GM12878 (cell line): ENCODE results near the gene C19orf12. TPM values are rescaled to one million over a fixed set of nuclear protein-coding genes. Genes with fewer than 3 reads are reported as not detected.

Source experiments
- ATAC-seq: fragments of 200-7000 bp; cut with Tn5 transposase; 3 replicates; pipeline ENCODE4 v1.9.1; 2020; ENCODE audit warnings: mild to moderate bottlenecking, moderate library complexity
- BruUV-seq: library from RNA; stranded (reverse); fragments of 400-500 nt; replicated peaks from 2 replicates; lab custom pipeline; 2021; lab: Mats Ljungman, UMichigan
- CTCF ChIA-PET: fragments of 300-600 bp; sonication (Branson Sonifier 250); formaldehyde crosslinking; extraction: SDS; loops from one replicate; lab custom pipeline; 2021; ENCODE audit warnings: inconsistent platforms; lab: Yijun Ruan, JAX
- POLR2A ChIA-PET: fragments of 350-600 bp; formaldehyde crosslinking; extraction: SDS; loops from one replicate; lab custom pipeline; 2021; ENCODE audit warnings: inconsistent platforms; lab: Charles Lee
- RAD21 ChIA-PET: fragments of 300-600 bp; sonication (Branson Sonifier 250); formaldehyde crosslinking; loops from one replicate; lab custom pipeline; 2023; ENCODE audit warnings: antibody characterized with exemption; ENCODE audit not compliant: unreplicated experiment; lab: Charles Lee
- SMC1A ChIA-PET: fragments of 300-600 bp; sonication (Branson Sonifier 250); formaldehyde crosslinking; loops from one replicate; lab custom pipeline; 2023; ENCODE audit not compliant: unreplicated experiment, uncharacterized antibody; lab: Charles Lee
- DNase-seq: peaks from one replicate; pipeline ENCODE4 v3.0.0-alpha.2; 2011; ENCODE audit warnings: low read depth, low spot score
- FAIRE-seq: peaks from 3 replicates; lab custom pipeline; 2011; peaks lifted over from hg19 to GRCh38; lab: Jason Lieb, UNC
- H2AFZ ChIP-seq: 2 replicates; pipeline ENCODE4 v1.6.0; 2011; ENCODE audit warnings: low read depth, low read length, control low read depth; ENCODE audit not compliant: control insufficient read depth
- H3K27ac ChIP-seq: 2 replicates; pipeline ENCODE4 v1.5.1; 2011; ENCODE audit warnings: control low read depth; ENCODE audit not compliant: control insufficient read depth, insufficient read depth
- H3K27me3 ChIP-seq, 2 experiments: replicated peaks in 1 of 2; 2 replicates each; pipeline versions ENCODE4 v1.6.0 to v1.6.1; 2011; ENCODE audit warnings: low read length in 1 of 2; ENCODE audit not compliant: control insufficient read depth in 2 of 2, insufficient read depth in 2 of 2
- H3K36me3 ChIP-seq, 2 experiments: 2 replicates each; pipeline ENCODE4 v1.5.1; 2011; ENCODE audit warnings: low read length in 1 of 2; ENCODE audit not compliant: control insufficient read depth in 2 of 2, insufficient read depth in 2 of 2
- H3K4me1 ChIP-seq: 2 replicates; pipeline ENCODE4 v1.6.1; 2011; ENCODE audit warnings: mild to moderate bottlenecking, low read length, moderate library complexity, mixed read lengths; ENCODE audit not compliant: control insufficient read depth, insufficient read depth
- H3K4me2 ChIP-seq: 2 replicates; pipeline ENCODE4 v1.6.0; 2011; ENCODE audit warnings: control low read depth; ENCODE audit not compliant: control insufficient read depth, insufficient read depth
- H3K4me3 ChIP-seq: fragments of 200-600 bp; sonication (generic); 2 replicates; pipeline ENCODE4 v1.5.1; 2016
- H3K79me2 ChIP-seq: 2 replicates; pipeline ENCODE4 v1.6.0; 2011; ENCODE audit warnings: low read length; ENCODE audit not compliant: control insufficient read depth, insufficient read depth
- H3K9ac ChIP-seq: 2 replicates; pipeline ENCODE4 v1.8.0; 2011; ENCODE audit warnings: low read length, control low read depth, mixed read lengths; ENCODE audit not compliant: control insufficient read depth, insufficient read depth
- H3K9me3 ChIP-seq: replicated peaks from 3 replicates; pipeline ENCODE4 v1.5.1; 2011; ENCODE audit warnings: mild to moderate bottlenecking, low read length; ENCODE audit not compliant: control insufficient read depth, insufficient read depth
- H4K20me1 ChIP-seq: 2 replicates; pipeline ENCODE4 v1.6.0; 2011; ENCODE audit not compliant: control insufficient read depth, insufficient read depth
- EP300 ChIP-seq, 2 experiments: fragments of 150-350 bp in 1 of 2; IDR thresholded peaks; 2 replicates each; pipeline ENCODE4 v1.6.1; 2011 to 2012; ENCODE audit warnings: low read depth in 2 of 2, low read length in 2 of 2, borderline replicate concordance in 1 of 2, improper control_type of control experiment in 1 of 2, inconsistent platforms in 1 of 2; ENCODE audit not compliant: control insufficient read depth in 1 of 2
- FOS ChIP-seq: IDR thresholded peaks from 3 replicates; pipeline ENCODE4 v1.6.1; 2011; ENCODE audit warnings: borderline replicate concordance; ENCODE audit not compliant: insufficient read length; ENCODE audit errors: extremely low read depth
- HCFC1 ChIP-seq: fragments of 150-350 bp; IDR thresholded peaks from 2 replicates; pipeline ENCODE4 v1.6.1; 2014; ENCODE audit warnings: low read length
- YY1 ChIP-seq: IDR thresholded peaks from 2 replicates; pipeline ENCODE4 v1.6.1; 2011; ENCODE audit warnings: low read depth, mild to moderate bottlenecking, low read length
- ZBED1 ChIP-seq: IDR thresholded peaks from 2 replicates; pipeline ENCODE4 v1.6.1; 2016; ENCODE audit warnings: borderline replicate concordance
- WGBS: methylation state at CpG from one replicate; pipeline ENCODE4 v1.1.6; 2016; ENCODE audit warnings: low lambda C conversion rate; ENCODE audit not compliant: insufficient replicate concordance, insufficient coverage; ENCODE audit errors: missing lambda C conversion rate; 5-methylcytosine and 5-hydroxymethylcytosine counted together
- in situ Hi-C: fragments of 300-500 bp; cut with MboI; formaldehyde crosslinking; loops from 9 replicates; pipeline ENCODE4 v1.14.3; 2018; ENCODE audit warnings: mixed read lengths
- intact Hi-C: fragments of 100-400 bp; cut with micrococcal nuclease; formaldehyde crosslinking; loops from one replicate; pipeline ENCODE4 v1.14.2; 2022; ENCODE audit not compliant: unreplicated experiment
- polyA plus RNA-seq, 11 experiments: library from polyadenylated mRNA; depleted of rRNA in 4 of 11; unstranded in 6 of 11; stranded (reverse) in 5 of 11; fragments of >200 nt; fragmentation: Nextera tagmentation in 4 of 11; fragmentation: Illumina TruSeq in 1 of 11; extraction: Ambion mirVana in 4 of 11; extraction: Trizol in 1 of 11; gene quantifications; 1 replicate in 1 of 11; 2 replicates in 10 of 11; pipeline versions ENCODE4 v1.2.1 to v1.2.3, GENCODE V29; 2011 to 2016; ENCODE audit warnings: inconsistent platforms in 2 of 11, missing spikeins in 2 of 11, low read depth in 1 of 11
- total RNA-seq, 4 experiments: library from RNA; depleted of rRNA in 3 of 4; stranded (reverse); fragments of >200 nt in 3 of 4; fragmentation: Illumina TruSeq in 1 of 4; extraction: Trizol in 1 of 4; gene quantifications; 2 replicates each; pipeline versions ENCODE4 v1.2.1 to v1.2.3, GENCODE V29; 2013 to 2021
- TF ChIP-seq, protein P1 (sequence below): fragments of 450-650 bp; IDR thresholded peaks from 2 replicates; pipeline ENCODE4 v1.6.1; 2017; ENCODE audit warnings: mild to moderate bottlenecking, moderate library complexity

The C19orf12 gene
- total and polyA plus RNA-seq, 10 of the 15 experiments (the other 5 are each of a cell fraction or from before 2014, with no cell fraction given), result 2.3 to 23.5 (median 20.3) TPM

GRCh38 chr19:29687244-29687896 lies 27.7 kb downstream of the C19orf12 start:
- ChIA-PET POLR2A (interaction anchor here (1.1 kb wide), 1 partner anchor 9 kb away, joined by 4 read pairs; no protein-coding TSS in a partner anchor), RAD21 (no interaction called here), CTCF (interaction anchor here (0.7 kb wide), 1 partner anchor 70 kb away, joined by 3 read pairs; no protein-coding TSS in a partner anchor), SMC1A (interaction anchor here (1.0 to 1.4 kb wide), 2 partner anchors 19 to 29 kb away, joined by 3 to 4 read pairs; no protein-coding TSS in a partner anchor)
- no peaks in the 10 kb centered on the region for H3K79me2 ChIP-seq
- H3K9me3 ChIP-seq, result peaks cover 5% of the 10 kb centered on the region; the same call in 2 of the 3 replicates
- no peaks in the 10 kb centered on the region for H4K20me1 ChIP-seq
- H3K36me3 ChIP-seq, result no peaks in the 10 kb centered on the region
- H2AFZ ChIP-seq, result no peak overlapping the region
- H3K27me3 ChIP-seq, result no peaks in the 10 kb centered on the region
- H3K27ac ChIP-seq, result no peak overlapping the region
- intact Hi-C loops (no loop called here), in situ Hi-C loops (no loop called here)
- no peak overlapping the region for H3K4me3 ChIP-seq
- TF ChIP-seq YY1 (no peak), ZBED1 (no peak), HCFC1 (no peak), FOS (no peak), EP300 (IDR thresholded peaks at IDR 0.05; ENCODE audit: borderline replicate concordance in 1 of 2, control insufficient read depth in 1 of 2, low read depth in 2 of 2, low read length in 2 of 2) (no peak)
- TF ChIP-seq, protein P1, sequence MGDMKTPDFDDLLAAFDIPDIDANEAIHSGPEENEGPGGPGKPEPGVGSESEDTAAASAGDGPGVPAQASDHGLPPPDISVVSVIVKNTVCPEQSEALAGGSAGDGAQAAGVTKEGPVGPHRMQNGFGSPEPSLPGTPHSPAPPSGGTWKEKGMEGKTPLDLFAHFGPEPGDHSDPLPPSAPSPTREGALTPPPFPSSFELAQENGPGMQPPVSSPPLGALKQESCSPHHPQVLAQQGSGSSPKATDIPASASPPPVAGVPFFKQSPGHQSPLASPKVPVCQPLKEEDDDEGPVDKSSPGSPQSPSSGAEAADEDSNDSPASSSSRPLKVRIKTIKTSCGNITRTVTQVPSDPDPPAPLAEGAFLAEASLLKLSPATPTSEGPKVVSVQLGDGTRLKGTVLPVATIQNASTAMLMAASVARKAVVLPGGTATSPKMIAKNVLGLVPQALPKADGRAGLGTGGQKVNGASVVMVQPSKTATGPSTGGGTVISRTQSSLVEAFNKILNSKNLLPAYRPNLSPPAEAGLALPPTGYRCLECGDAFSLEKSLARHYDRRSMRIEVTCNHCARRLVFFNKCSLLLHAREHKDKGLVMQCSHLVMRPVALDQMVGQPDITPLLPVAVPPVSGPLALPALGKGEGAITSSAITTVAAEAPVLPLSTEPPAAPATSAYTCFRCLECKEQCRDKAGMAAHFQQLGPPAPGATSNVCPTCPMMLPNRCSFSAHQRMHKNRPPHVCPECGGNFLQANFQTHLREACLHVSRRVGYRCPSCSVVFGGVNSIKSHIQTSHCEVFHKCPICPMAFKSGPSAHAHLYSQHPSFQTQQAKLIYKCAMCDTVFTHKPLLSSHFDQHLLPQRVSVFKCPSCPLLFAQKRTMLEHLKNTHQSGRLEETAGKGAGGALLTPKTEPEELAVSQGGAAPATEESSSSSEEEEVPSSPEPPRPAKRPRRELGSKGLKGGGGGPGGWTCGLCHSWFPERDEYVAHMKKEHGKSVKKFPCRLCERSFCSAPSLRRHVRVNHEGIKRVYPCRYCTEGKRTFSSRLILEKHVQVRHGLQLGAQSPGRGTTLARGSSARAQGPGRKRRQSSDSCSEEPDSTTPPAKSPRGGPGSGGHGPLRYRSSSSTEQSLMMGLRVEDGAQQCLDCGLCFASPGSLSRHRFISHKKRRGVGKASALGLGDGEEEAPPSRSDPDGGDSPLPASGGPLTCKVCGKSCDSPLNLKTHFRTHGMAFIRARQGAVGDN, result no peak
- ATAC-seq (no peak), DNase-seq (no peak), FAIRE-seq (no peak)
- H3K9ac ChIP-seq, result no peak overlapping the region
- H3K4me2 ChIP-seq, result no peak overlapping the region
- H3K4me1 ChIP-seq, result no peaks in the 10 kb centered on the region
- no TSS peak for BruUV-seq
- WGBS, result 70% methylated on average over 17 of the region's 17 CpGs
